Right lobe of liver (tissue), 4 donors: ENCODE data around the gene MIS18BP1.

Experiments used
- CTCF ChIP-seq, 4 donors: fragments of 200-600 bp in 3 of 4; fragments of 450-650 bp in 1 of 4; IDR thresholded peaks; one replicate each; pipeline versions ENCODE4 v1.5.1 to v1.8.0; 2016 to 2022; ENCODE audit warnings: antibody characterized with exemption in 4 of 4, mild to moderate bottlenecking in 2 of 4
- POLR2A ChIP-seq: fragments of 450-650 bp; IDR thresholded peaks from one replicate; pipeline ENCODE4 v1.6.1; 2017; ENCODE audit warnings: antibody characterized with exemption, mild to moderate bottlenecking
- donor health status: DM: no; HTN: no; CAD: no.
- donor health status: DM: no; HTN: no; CAD: no.
- donor health status: DM: no; HTN: yes; CAD: no.

GRCh38 chr14:45181806-45182205 lies 71.2 kb downstream of the MIS18BP1 start:
- TF ChIP-seq CTCF (IDR thresholded peaks at IDR 0.05), result no peak
- TF ChIP-seq POLR2A, result no peak
